Adrenal gland (tissue), 5 donors: ENCODE results near the gene CBX5.
A peak's percentile ranks its signal among the peaks of the same experiment; 100 is the strongest.

Experiments
- CTCF ChIP-seq, 6 experiments: fragments of 450-650 bp in 4 of 6; fragments of 200-600 bp in 2 of 6; sonication (generic) in 1 of 6; IDR thresholded peaks; 1 replicate in 5 of 6; 2 replicates in 1 of 6; pipeline versions ENCODE4 v1.5.1 to v1.8.0; 2016 to 2021; ENCODE audit warnings: antibody characterized with exemption in 6 of 6, mild to moderate bottlenecking in 2 of 6, moderate library complexity in 1 of 6
- POLR2A ChIP-seq, 2 donors: fragments of 450-650 bp; IDR thresholded peaks; one replicate each; pipeline ENCODE4 v1.6.1; 2017; ENCODE audit warnings: antibody characterized with exemption in 2 of 2, mild to moderate bottlenecking in 2 of 2, moderate library complexity in 1 of 2
- donor health status: DM: no; HTN: no; CAD: no.

DNA sequence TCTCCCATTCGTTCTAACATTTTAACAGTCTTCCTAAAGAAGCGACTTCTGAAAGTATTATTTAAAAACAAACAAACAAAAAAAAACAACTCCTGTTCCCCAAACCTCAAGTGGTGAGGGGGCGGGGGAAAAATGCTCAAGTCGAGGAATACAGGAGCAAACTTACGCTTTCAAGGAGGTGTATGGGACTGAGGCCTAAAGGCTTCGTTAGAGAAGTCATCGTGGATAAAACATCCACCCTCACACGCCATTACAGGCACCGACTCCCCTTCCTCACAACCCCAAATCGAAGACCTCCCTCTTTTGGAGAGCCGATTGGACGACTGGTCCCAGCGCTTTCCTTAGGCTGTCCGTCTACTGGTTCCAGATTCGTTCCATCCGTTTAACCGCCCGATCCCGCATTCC lies 693 bp downstream of the CBX5 start:
- TF ChIP-seq CTCF (IDR thresholded peaks at IDR 0.05) = no peak
- TF ChIP-seq POLR2A (IDR thresholded peaks at IDR 0.05) = peak in 1 of 2 donors; percentile 72
